ENCODE measurements around the gene UGGT2. TPM values are rescaled to one million over a fixed set of nuclear protein-coding genes. Genes with fewer than 3 reads are reported as not detected.

UGGT2 gene
- total and polyA plus RNA-seq, 7 donors = 1.2 to 40.2 (median 32.7) TPM

GRCh38 chr13:96033220-96034015, 19.8 kb downstream of the UGGT2 start:
- no peak overlapping the region for H3K4me3 ChIP-seq
- H3K9me3 ChIP-seq = no peaks in the 10 kb centered on the region
- no peak for TF ChIP-seq POLR2AphosphoS5 (IDR thresholded peaks at IDR 0.05)
- no peak for TF ChIP-seq CTCF (IDR thresholded peaks at IDR 0.05)
- no peak for TF ChIP-seq POLR2A (IDR thresholded peaks at IDR 0.05)
- TF ChIP-seq EP300 (IDR thresholded peaks at IDR 0.05) = no peak
- DNase-seq = no peak
- WGBS, 2 donors = 91 to 95% methylated on average over 12 of the region's 12 CpGs
- H3K4me1 ChIP-seq = no peaks in the 10 kb centered on the region
- no peak overlapping the region for H3K27ac ChIP-seq
- peaks cover 0 to 5% (median 0%) of the 10 kb centered on the region in 4 donors for H3K36me3 ChIP-seq
- intact Hi-C loops (cut with DNase I) = no loop called here
- no peaks in the 10 kb centered on the region for H3K27me3 ChIP-seq

GRCh38 chr13:96032717-96033116, 20.5 kb downstream of the UGGT2 start:
- no peaks in the 10 kb centered on the region for H3K27me3 ChIP-seq
- H3K4me1 ChIP-seq = no peaks in the 10 kb centered on the region
- no peak for DNase-seq
- H3K9me3 ChIP-seq = no peaks in the 10 kb centered on the region
- H3K36me3 ChIP-seq = peaks cover 0 to 5% (median 0%) of the 10 kb centered on the region in 4 donors
- intact Hi-C loops (cut with DNase I) = no loop called here
- 57 to 64% methylated on average over 2 of the region's 2 CpGs for WGBS, 2 donors
- H3K27ac ChIP-seq = no peak overlapping the region
- no peak for TF ChIP-seq POLR2A (IDR thresholded peaks at IDR 0.05)
- TF ChIP-seq CTCF (IDR thresholded peaks at IDR 0.05) = no peak
- no peak for TF ChIP-seq EP300 (IDR thresholded peaks at IDR 0.05)
- no peak for TF ChIP-seq POLR2AphosphoS5 (IDR thresholded peaks at IDR 0.05)
- H3K4me3 ChIP-seq = no peak overlapping the region

- no peaks in the 10 kb centered on the region for H3K27me3 ChIP-seq
- TF ChIP-seq EP300 (IDR thresholded peaks at IDR 0.05) (no peak), CTCF (IDR thresholded peaks at IDR 0.05) (no peak), POLR2A (IDR thresholded peaks at IDR 0.05) (no peak), POLR2AphosphoS5 (IDR thresholded peaks at IDR 0.05) (no peak)
- no peak for DNase-seq
- no peaks in the 10 kb centered on the region for H3K4me1 ChIP-seq
- WGBS, 2 donors = 96 to 97% methylated on average over 7 of the region's 7 CpGs
- no peak overlapping the region for H3K27ac ChIP-seq
- no peaks in the 10 kb centered on the region for H3K9me3 ChIP-seq
- intact Hi-C loops (cut with DNase I) = loop anchor here (10.0 kb wide), 1 partner anchor 786 kb away; no protein-coding TSS in a partner anchor
- H3K4me3 ChIP-seq = no peak overlapping the region
- peaks cover 0 to 10% (median 0%) of the 10 kb centered on the region in 4 donors for H3K36me3 ChIP-seq
Observed at GRCh38 chr13:96029002-96029401, 24.2 kb downstream of the UGGT2 start.

- 96 to 97% methylated on average over 2 of the region's 2 CpGs for WGBS, 2 donors
- no peak overlapping the region for H3K27ac ChIP-seq
- no peaks in the 10 kb centered on the region for H3K4me1 ChIP-seq
- no peak for DNase-seq
- no peak overlapping the region for H3K4me3 ChIP-seq
- H3K27me3 ChIP-seq = no peaks in the 10 kb centered on the region
- TF ChIP-seq POLR2A (IDR thresholded peaks at IDR 0.05) (no peak), POLR2AphosphoS5 (IDR thresholded peaks at IDR 0.05) (no peak), EP300 (IDR thresholded peaks at IDR 0.05) (no peak), CTCF (IDR thresholded peaks at IDR 0.05) (no peak)
- H3K36me3 ChIP-seq = peaks cover 0 to 10% (median 0%) of the 10 kb centered on the region in 4 donors
- no peaks in the 10 kb centered on the region for H3K9me3 ChIP-seq
- intact Hi-C loops (cut with DNase I) = loop anchor here (10.0 kb wide), 1 partner anchor 787 kb away; no protein-coding TSS in a partner anchor
Observed at GRCh38 chr13:96027496-96027895, 25.7 kb downstream of the UGGT2 start.
